B cell (primary cell): ENCODE results near the gene POC1B.

Source experiments
- EZH2 ChIP-seq: IDR thresholded peaks from 2 replicates; pipeline ENCODE4 v1.6.1; 2012; ENCODE audit warnings: borderline replicate concordance, low read depth, mild to moderate bottlenecking, moderate library complexity, low read length; ENCODE audit not compliant: insufficient read depth, poor library complexity, severe bottlenecking
- TF ChIP-seq, protein P1 (sequence below): fragments of 200-600 bp; IDR thresholded peaks from one replicate; pipeline ENCODE4 v1.8.0; 2022; ENCODE audit warnings: antibody characterized with exemption, mild to moderate bottlenecking

DNA sequence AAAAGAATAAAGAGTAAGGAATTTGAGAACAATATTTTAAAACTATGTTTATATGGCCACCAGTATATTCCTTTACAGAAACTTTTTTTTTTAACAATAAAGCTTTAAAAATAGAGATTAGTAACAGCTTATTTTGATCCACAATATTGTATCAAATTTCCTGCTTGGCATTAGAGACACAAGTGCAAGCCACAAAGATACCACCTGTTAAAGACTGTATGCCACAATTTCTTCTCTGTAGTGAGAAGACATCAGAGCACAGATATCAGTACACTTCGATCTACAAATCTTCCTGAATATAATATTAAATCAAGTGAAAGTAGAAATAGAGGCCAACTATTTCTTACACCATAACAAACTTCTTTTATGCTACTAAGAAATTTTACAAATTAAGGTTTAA is 69.3 kb downstream of the POC1B start:
- TF ChIP-seq, protein P1, sequence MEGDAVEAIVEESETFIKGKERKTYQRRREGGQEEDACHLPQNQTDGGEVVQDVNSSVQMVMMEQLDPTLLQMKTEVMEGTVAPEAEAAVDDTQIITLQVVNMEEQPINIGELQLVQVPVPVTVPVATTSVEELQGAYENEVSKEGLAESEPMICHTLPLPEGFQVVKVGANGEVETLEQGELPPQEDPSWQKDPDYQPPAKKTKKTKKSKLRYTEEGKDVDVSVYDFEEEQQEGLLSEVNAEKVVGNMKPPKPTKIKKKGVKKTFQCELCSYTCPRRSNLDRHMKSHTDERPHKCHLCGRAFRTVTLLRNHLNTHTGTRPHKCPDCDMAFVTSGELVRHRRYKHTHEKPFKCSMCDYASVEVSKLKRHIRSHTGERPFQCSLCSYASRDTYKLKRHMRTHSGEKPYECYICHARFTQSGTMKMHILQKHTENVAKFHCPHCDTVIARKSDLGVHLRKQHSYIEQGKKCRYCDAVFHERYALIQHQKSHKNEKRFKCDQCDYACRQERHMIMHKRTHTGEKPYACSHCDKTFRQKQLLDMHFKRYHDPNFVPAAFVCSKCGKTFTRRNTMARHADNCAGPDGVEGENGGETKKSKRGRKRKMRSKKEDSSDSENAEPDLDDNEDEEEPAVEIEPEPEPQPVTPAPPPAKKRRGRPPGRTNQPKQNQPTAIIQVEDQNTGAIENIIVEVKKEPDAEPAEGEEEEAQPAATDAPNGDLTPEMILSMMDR, result no peak
- no peak for TF ChIP-seq EZH2
